Panc1 (cell line): ENCODE data around the gene CD84.
A peak's percentile ranks its signal among the peaks of the same experiment; 100 is the strongest.

Experiments
- POLR2AphosphoS5 ChIP-seq: IDR thresholded peaks from 2 replicates; pipeline ENCODE4 v1.6.1; 2012; ENCODE audit warnings: mild to moderate bottlenecking, low read depth, low read length, moderate library complexity
- TF ChIP-seq, protein P1 (sequence below): fragments of 450-650 bp; IDR thresholded peaks from 2 replicates; pipeline ENCODE4 v1.5.1; 2017; ENCODE audit warnings: mild to moderate bottlenecking

DNA sequence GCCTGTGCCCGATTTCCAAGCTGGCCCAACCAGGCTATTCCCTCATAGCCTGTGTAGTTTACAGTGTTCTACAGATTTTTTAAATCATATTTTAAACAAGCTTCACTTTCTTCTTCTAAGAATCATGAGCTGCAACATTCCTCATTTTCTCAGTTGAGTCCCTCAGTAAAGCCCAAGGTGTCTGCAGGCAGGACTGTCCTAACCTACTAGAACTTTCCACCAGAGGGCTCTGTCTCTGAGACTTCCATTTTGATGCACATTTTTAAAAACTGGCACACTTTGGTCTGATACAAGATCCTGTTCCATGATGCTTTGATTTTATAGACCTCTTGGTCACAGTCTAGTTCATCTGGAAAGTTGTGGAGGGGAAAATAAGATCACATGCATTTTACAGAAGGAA is 34.6 kb downstream of the CD84 start:
- TF ChIP-seq, protein P1, sequence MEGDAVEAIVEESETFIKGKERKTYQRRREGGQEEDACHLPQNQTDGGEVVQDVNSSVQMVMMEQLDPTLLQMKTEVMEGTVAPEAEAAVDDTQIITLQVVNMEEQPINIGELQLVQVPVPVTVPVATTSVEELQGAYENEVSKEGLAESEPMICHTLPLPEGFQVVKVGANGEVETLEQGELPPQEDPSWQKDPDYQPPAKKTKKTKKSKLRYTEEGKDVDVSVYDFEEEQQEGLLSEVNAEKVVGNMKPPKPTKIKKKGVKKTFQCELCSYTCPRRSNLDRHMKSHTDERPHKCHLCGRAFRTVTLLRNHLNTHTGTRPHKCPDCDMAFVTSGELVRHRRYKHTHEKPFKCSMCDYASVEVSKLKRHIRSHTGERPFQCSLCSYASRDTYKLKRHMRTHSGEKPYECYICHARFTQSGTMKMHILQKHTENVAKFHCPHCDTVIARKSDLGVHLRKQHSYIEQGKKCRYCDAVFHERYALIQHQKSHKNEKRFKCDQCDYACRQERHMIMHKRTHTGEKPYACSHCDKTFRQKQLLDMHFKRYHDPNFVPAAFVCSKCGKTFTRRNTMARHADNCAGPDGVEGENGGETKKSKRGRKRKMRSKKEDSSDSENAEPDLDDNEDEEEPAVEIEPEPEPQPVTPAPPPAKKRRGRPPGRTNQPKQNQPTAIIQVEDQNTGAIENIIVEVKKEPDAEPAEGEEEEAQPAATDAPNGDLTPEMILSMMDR = peak; percentile 64
- no peak for TF ChIP-seq POLR2AphosphoS5
